ENCODE results near the gene HSPA1L. TPM values are rescaled to one million over a fixed set of nuclear protein-coding genes. Genes with fewer than 3 reads are reported as not detected.

The HSPA1L gene
- total and polyA plus RNA-seq, 2 experiments from 2014 or later, result 0.44 to 0.83 TPM

- TF ChIP-seq, protein P1, sequence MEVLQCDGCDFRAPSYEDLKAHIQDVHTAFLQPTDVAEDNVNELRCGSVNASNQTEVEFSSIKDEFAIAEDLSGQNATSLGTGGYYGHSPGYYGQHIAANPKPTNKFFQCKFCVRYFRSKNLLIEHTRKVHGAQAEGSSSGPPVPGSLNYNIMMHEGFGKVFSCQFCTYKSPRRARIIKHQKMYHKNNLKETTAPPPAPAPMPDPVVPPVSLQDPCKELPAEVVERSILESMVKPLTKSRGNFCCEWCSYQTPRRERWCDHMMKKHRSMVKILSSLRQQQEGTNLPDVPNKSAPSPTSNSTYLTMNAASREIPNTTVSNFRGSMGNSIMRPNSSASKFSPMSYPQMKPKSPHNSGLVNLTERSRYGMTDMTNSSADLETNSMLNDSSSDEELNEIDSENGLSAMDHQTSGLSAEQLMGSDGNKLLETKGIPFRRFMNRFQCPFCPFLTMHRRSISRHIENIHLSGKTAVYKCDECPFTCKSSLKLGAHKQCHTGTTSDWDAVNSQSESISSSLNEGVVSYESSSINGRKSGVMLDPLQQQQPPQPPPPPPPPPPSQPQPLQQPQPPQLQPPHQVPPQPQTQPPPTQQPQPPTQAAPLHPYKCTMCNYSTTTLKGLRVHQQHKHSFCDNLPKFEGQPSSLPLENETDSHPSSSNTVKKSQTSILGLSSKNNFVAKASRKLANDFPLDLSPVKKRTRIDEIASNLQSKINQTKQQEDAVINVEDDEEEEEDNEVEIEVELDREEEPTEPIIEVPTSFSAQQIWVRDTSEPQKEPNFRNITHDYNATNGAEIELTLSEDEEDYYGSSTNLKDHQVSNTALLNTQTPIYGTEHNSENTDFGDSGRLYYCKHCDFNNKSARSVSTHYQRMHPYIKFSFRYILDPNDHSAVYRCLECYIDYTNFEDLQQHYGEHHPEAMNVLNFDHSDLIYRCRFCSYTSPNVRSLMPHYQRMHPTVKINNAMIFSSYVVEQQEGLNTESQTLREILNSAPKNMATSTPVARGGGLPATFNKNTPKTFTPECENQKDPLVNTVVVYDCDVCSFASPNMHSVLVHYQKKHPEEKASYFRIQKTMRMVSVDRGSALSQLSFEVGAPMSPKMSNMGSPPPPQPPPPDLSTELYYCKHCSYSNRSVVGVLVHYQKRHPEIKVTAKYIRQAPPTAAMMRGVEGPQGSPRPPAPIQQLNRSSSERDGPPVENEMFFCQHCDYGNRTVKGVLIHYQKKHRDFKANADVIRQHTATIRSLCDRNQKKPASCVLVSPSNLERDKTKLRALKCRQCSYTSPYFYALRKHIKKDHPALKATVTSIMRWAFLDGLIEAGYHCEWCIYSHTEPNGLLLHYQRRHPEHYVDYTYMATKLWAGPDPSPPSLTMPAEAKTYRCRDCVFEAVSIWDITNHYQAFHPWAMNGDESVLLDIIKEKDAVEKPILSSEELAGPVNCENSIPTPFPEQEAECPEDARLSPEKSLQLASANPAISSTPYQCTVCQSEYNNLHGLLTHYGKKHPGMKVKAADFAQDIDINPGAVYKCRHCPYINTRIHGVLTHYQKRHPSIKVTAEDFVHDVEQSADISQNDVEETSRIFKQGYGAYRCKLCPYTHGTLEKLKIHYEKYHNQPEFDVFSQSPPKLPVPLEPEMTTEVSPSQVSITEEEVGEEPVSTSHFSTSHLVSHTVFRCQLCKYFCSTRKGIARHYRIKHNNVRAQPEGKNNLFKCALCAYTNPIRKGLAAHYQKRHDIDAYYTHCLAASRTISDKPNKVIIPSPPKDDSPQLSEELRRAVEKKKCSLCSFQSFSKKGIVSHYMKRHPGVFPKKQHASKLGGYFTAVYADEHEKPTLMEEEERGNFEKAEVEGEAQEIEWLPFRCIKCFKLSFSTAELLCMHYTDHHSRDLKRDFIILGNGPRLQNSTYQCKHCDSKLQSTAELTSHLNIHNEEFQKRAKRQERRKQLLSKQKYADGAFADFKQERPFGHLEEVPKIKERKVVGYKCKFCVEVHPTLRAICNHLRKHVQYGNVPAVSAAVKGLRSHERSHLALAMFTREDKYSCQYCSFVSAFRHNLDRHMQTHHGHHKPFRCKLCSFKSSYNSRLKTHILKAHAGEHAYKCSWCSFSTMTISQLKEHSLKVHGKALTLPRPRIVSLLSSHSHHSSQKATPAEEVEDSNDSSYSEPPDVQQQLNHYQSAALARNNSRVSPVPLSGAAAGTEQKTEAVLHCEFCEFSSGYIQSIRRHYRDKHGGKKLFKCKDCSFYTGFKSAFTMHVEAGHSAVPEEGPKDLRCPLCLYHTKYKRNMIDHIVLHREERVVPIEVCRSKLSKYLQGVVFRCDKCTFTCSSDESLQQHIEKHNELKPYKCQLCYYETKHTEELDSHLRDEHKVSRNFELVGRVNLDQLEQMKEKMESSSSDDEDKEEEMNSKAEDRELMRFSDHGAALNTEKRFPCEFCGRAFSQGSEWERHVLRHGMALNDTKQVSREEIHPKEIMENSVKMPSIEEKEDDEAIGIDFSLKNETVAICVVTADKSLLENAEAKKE (CRISPR knock-in tag; IDR thresholded peaks at IDR 0.05), result no peak
- TF ChIP-seq EZH2 (IDR thresholded peaks at IDR 0.05; ENCODE audit: low read depth, unreplicated experiment) (no peak), NANOG (IDR thresholded peaks at IDR 0.05; ENCODE audit: borderline replicate concordance) (no peak)
Measured at GRCh38 chr6:31779908-31780307, 35.2 kb downstream of the HSPA1L start (continued).

GRCh38 chr6:31778999-31779885 is 35.8 kb downstream of the HSPA1L start:
- H3K36me3 Mint-ChIP-seq (ENCODE audit: low read depth), result peaks cover 37% of the 10 kb centered on the region
- no peak for ATAC-seq
- Histone ChIP-seq H3F3A (replicated peaks; ENCODE audit: low read depth) (peaks cover 4% of the 10 kb centered on the region; the same call in 1 of the 2 replicates), H3K4me1 (ENCODE audit: insufficient read depth) (no peaks in the 10 kb centered on the region), H3K27ac (ENCODE audit: low read depth) (no peak overlapping the region), H2AFZ (no peak overlapping the region), H3K27me3 (ENCODE audit: insufficient read depth) (no peaks in the 10 kb centered on the region), H3K4me2 (no peak overlapping the region), H3K36me3 (ENCODE audit: insufficient read depth) (no peaks in the 10 kb centered on the region; the same call in 1 of the 2 replicates), H4K20me1 (replicated peaks; ENCODE audit: insufficient read depth) (no peaks in the 10 kb centered on the region; the same call in 1 of the 2 replicates), H3K4me3 (no peak overlapping the region), H3K9me2 (ENCODE audit: insufficient read depth) (no peaks in the 10 kb centered on the region), H3K79me2 (replicated peaks; ENCODE audit: insufficient read depth) (no peaks in the 10 kb centered on the region)
- H3K4me1 Mint-ChIP-seq, result no peaks in the 10 kb centered on the region
- peaks cover 21% of the 10 kb centered on the region for H3K27me3 Mint-ChIP-seq (ENCODE audit: insufficient read depth, low read depth, poor library complexity)
- no peak for DNase-seq (ENCODE audit: low spot score)
- no peaks in the 10 kb centered on the region for H3K9me3 Mint-ChIP-seq
- no peak overlapping the region for H3K4me3 Mint-ChIP-seq
- no peak overlapping the region for H3K27ac Mint-ChIP-seq
- TF ChIP-seq, protein P2, sequence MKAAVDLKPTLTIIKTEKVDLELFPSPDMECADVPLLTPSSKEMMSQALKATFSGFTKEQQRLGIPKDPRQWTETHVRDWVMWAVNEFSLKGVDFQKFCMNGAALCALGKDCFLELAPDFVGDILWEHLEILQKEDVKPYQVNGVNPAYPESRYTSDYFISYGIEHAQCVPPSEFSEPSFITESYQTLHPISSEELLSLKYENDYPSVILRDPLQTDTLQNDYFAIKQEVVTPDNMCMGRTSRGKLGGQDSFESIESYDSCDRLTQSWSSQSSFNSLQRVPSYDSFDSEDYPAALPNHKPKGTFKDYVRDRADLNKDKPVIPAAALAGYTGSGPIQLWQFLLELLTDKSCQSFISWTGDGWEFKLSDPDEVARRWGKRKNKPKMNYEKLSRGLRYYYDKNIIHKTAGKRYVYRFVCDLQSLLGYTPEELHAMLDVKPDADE (IDR thresholded peaks at IDR 0.05), result no peak
- TF ChIP-seq EZH2phosphoT487 (IDR thresholded peaks at IDR 0.05; ENCODE audit: unreplicated experiment) (no peak), CREB1 (CRISPR knock-in tag; IDR thresholded peaks at IDR 0.05; ENCODE audit: low read depth) (no peak), ZNF331 (CRISPR knock-in tag; IDR thresholded peaks at IDR 0.05; ENCODE audit: low read depth) (no peak)
- TF ChIP-seq, protein P1 (CRISPR knock-in tag; IDR thresholded peaks at IDR 0.05), result no peak

All from GM23338 (cell line).